Measurements from ENCODE around the gene PDE11A. TPM values are rescaled to one million over a fixed set of nuclear protein-coding genes. Genes with fewer than 3 reads are reported as not detected.

Gene PDE11A
- total RNA-seq, 1 experiment from 2014 or later = 0.61 TPM

DNA sequence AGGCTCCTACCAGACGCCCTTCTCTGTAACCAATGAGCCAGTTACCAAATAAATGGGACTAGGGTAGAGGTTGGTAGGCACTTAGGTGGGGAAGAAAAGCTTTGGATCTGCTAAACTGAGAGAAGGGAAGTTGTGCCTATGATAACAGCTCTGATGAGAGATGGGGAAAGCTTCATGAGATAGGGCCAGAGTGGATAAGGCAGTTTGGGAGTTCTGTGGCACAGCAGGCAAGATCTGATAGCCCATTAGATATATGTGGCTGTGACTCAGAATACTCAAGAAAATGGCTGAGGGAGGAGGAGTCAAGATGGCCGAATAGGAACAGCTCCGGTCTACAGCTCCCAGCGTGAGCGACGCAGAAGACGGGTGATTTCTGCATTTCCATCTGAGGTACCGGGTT is 99.8 kb downstream of the PDE11A start:
- DNase-seq (ENCODE audit: low read depth, low spot score) (no peak), ATAC-seq (no peak)
- RAD21 ChIA-PET (ENCODE audit: low non-redundant PET in 1 of 2, low total read pairs in 2 of 2, uncharacterized antibody in 2 of 2, unreplicated experiment in 2 of 2) = no interaction called here
- no peaks in the 10 kb centered on the region for H3K9me3 ChIP-seq (ENCODE audit: control insufficient read depth in 1 of 2, insufficient read depth in 1 of 2, low read depth in 1 of 2, low read length in 2 of 2)
- intact Hi-C loops (cut with micrococcal nuclease) = no loop called here
- POLR2A ChIA-PET = no interaction called here
- H3K4me2 ChIP-seq (ENCODE audit: low read length) = no peak overlapping the region
- no peaks in the 10 kb centered on the region for H4K20me1 ChIP-seq (ENCODE audit: insufficient read depth)
- no peak overlapping the region for H3K27ac ChIP-seq (ENCODE audit: low read depth, low read length)
- H3K4me1 ChIP-seq (ENCODE audit: control insufficient read depth in 1 of 2, insufficient read depth in 2 of 2, low read length in 2 of 2) = no peaks in the 10 kb centered on the region
- H3K36me3 ChIP-seq (ENCODE audit: control insufficient read depth in 1 of 2, insufficient read depth in 2 of 2, low read length in 2 of 2) = no peaks in the 10 kb centered on the region
- no peaks in the 10 kb centered on the region for H3K79me2 ChIP-seq (ENCODE audit: insufficient read depth, low read length)
- no peak overlapping the region for H3K4me3 ChIP-seq (replicated peaks in 1 of 2; ENCODE audit: low read depth in 1 of 2, low read length in 2 of 2)
- TF ChIP-seq ZNF274 (IDR thresholded peaks at IDR 0.05; ENCODE audit: low read depth, low read length) (no peak), EZH2 (IDR thresholded peaks at IDR 0.05) (no peak), POLR2A (IDR thresholded peaks at IDR 0.05; ENCODE audit: borderline replicate concordance, extremely low read depth, insufficient read depth, insufficient read length) (no peak)
- TF ChIP-seq, protein P1, sequence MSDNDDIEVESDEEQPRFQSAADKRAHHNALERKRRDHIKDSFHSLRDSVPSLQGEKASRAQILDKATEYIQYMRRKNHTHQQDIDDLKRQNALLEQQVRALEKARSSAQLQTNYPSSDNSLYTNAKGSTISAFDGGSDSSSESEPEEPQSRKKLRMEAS (IDR thresholded peaks at IDR 0.05) = no peak
- TF ChIP-seq, protein P2, sequence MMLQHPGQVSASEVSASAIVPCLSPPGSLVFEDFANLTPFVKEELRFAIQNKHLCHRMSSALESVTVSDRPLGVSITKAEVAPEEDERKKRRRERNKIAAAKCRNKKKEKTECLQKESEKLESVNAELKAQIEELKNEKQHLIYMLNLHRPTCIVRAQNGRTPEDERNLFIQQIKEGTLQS (IDR thresholded peaks at IDR 0.05) = no peak
- no peaks in the 10 kb centered on the region for H3K9me2 ChIP-seq (ENCODE audit: insufficient read depth)
- no peak overlapping the region for H3K9ac ChIP-seq (ENCODE audit: low read length)
- BruUV-seq (replicated peaks) = no TSS peak
- no peaks in the 10 kb centered on the region for H3K27me3 ChIP-seq (ENCODE audit: insufficient read depth, low read length)
- CTCF ChIA-PET = no interaction called here
- no peak overlapping the region for H2AFZ ChIP-seq (ENCODE audit: low read depth, low read length, poor library complexity, severe bottlenecking)

DNA sequence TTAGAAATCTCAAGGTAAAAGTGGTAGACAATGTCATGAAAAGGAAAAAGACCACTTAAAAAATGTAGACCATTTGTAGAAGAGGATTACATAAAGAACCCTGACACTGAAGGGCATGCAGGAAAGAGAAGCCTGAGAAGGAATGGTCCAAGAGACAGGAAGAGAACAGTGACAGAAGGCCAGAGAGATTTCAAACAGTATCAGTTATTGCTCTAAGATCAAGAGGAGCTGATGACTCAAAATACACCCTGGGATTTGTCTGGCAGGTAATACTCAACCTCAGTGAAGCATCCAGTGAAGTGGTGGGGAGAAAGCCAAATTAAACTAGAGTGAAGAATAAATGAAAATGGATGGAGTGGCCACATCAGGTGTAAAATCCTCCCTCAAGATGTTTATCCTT is 100.5 kb downstream of the PDE11A start:
- RAD21 ChIA-PET (ENCODE audit: low non-redundant PET in 1 of 2, low total read pairs in 2 of 2, uncharacterized antibody in 2 of 2, unreplicated experiment in 2 of 2) = no interaction called here
- Histone ChIP-seq H3K4me3 (replicated peaks in 1 of 2; ENCODE audit: low read depth in 1 of 2, low read length in 2 of 2) (no peak overlapping the region), H4K20me1 (ENCODE audit: insufficient read depth) (no peaks in the 10 kb centered on the region), H2AFZ (ENCODE audit: low read depth, low read length, poor library complexity, severe bottlenecking) (no peak overlapping the region), H3K27me3 (ENCODE audit: insufficient read depth, low read length) (no peaks in the 10 kb centered on the region), H3K79me2 (ENCODE audit: insufficient read depth, low read length) (no peaks in the 10 kb centered on the region), H3K9me2 (ENCODE audit: insufficient read depth) (no peaks in the 10 kb centered on the region), H3K4me2 (ENCODE audit: low read length) (no peak overlapping the region), H3K27ac (ENCODE audit: low read depth, low read length) (no peak overlapping the region), H3K9me3 (ENCODE audit: control insufficient read depth in 1 of 2, insufficient read depth in 1 of 2, low read depth in 1 of 2, low read length in 2 of 2) (no peaks in the 10 kb centered on the region), H3K36me3 (ENCODE audit: control insufficient read depth in 1 of 2, insufficient read depth in 2 of 2, low read length in 2 of 2) (no peaks in the 10 kb centered on the region), H3K9ac (ENCODE audit: low read length) (no peak overlapping the region), H3K4me1 (ENCODE audit: control insufficient read depth in 1 of 2, insufficient read depth in 2 of 2, low read length in 2 of 2) (no peaks in the 10 kb centered on the region)
- POLR2A ChIA-PET = no interaction called here
- no TSS peak for BruUV-seq (replicated peaks)
- CTCF ChIA-PET = no interaction called here
- DNase-seq (ENCODE audit: low read depth, low spot score) (no peak), ATAC-seq (no peak)
- intact Hi-C loops (cut with micrococcal nuclease) = no loop called here
- no peak for TF ChIP-seq EZH2phosphoT487 (IDR thresholded peaks at IDR 0.05; ENCODE audit: borderline replicate concordance)
- no peak for TF ChIP-seq EZH2 (IDR thresholded peaks at IDR 0.05)
- TF ChIP-seq SIN3A (IDR thresholded peaks at IDR 0.05; ENCODE audit: low read depth) = no peak
- TF ChIP-seq TCF7L2 (IDR thresholded peaks at IDR 0.05; ENCODE audit: borderline replicate concordance, extremely low read depth, insufficient read depth, insufficient read length) = no peak
- TF ChIP-seq ZFX (IDR thresholded peaks at IDR 0.05) = no peak
- TF ChIP-seq RAD21 (IDR thresholded peaks at IDR 0.05; ENCODE audit: low read depth) = no peak
- TF ChIP-seq FOSL1 (IDR thresholded peaks at IDR 0.05; ENCODE audit: low read depth) = no peak
- no peak for TF ChIP-seq POLR2AphosphoS5 (IDR thresholded peaks at IDR 0.05; ENCODE audit: low read depth, low read length)
- TF ChIP-seq ELF1 (IDR thresholded peaks at IDR 0.05; ENCODE audit: borderline replicate concordance, low read depth) = no peak
- TF ChIP-seq, protein P3, sequence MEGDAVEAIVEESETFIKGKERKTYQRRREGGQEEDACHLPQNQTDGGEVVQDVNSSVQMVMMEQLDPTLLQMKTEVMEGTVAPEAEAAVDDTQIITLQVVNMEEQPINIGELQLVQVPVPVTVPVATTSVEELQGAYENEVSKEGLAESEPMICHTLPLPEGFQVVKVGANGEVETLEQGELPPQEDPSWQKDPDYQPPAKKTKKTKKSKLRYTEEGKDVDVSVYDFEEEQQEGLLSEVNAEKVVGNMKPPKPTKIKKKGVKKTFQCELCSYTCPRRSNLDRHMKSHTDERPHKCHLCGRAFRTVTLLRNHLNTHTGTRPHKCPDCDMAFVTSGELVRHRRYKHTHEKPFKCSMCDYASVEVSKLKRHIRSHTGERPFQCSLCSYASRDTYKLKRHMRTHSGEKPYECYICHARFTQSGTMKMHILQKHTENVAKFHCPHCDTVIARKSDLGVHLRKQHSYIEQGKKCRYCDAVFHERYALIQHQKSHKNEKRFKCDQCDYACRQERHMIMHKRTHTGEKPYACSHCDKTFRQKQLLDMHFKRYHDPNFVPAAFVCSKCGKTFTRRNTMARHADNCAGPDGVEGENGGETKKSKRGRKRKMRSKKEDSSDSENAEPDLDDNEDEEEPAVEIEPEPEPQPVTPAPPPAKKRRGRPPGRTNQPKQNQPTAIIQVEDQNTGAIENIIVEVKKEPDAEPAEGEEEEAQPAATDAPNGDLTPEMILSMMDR (IDR thresholded peaks at IDR 0.05 in 2 of 3, conservative IDR thresholded peaks at IDR 0.05 in 1 of 3; ENCODE audit: borderline replicate concordance in 1 of 3, insufficient read depth in 1 of 3, low read depth in 2 of 3, low read length in 2 of 3) = no peak
- TF ChIP-seq, protein P2 (IDR thresholded peaks at IDR 0.05) = no peak
- TF ChIP-seq, protein P1 (IDR thresholded peaks at IDR 0.05) = no peak
- TF ChIP-seq, protein P4, sequence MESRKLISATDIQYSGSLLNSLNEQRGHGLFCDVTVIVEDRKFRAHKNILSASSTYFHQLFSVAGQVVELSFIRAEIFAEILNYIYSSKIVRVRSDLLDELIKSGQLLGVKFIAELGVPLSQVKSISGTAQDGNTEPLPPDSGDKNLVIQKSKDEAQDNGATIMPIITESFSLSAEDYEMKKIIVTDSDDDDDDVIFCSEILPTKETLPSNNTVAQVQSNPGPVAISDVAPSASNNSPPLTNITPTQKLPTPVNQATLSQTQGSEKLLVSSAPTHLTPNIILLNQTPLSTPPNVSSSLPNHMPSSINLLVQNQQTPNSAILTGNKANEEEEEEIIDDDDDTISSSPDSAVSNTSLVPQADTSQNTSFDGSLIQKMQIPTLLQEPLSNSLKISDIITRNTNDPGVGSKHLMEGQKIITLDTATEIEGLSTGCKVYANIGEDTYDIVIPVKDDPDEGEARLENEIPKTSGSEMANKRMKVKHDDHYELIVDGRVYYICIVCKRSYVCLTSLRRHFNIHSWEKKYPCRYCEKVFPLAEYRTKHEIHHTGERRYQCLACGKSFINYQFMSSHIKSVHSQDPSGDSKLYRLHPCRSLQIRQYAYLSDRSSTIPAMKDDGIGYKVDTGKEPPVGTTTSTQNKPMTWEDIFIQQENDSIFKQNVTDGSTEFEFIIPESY (IDR thresholded peaks at IDR 0.05; ENCODE audit: extremely low read depth, insufficient replicate concordance, low read length) = no peak
- no peak for TF ChIP-seq ZNF274 (IDR thresholded peaks at IDR 0.05; ENCODE audit: low read depth, low read length)
- TF ChIP-seq POLR2A (IDR thresholded peaks at IDR 0.05; ENCODE audit: borderline replicate concordance, extremely low read depth, insufficient read depth, insufficient read length) = no peak
- no peak for TF ChIP-seq SP1 (IDR thresholded peaks at IDR 0.05; ENCODE audit: low read depth)
